IMR-90 (cell line): ENCODE measurements around the gene CAMK2D. TPM values are rescaled to one million over a fixed set of nuclear protein-coding genes. Genes with fewer than 3 reads are reported as not detected.

Experiments used
- ATAC-seq: fragments of 200-7000 bp; cut with Tn5 transposase; 2 replicates; pipeline ENCODE4 v1.9.1; 2020; ENCODE audit warnings: low read depth, mild to moderate bottlenecking, moderate library complexity
- BruUV-seq: library from RNA; stranded (reverse); fragments of 400-500 nt; replicated peaks from 2 replicates; lab custom pipeline; 2021; lab: Mats Ljungman, UMichigan
- CTCF ChIA-PET: fragments of 300-600 bp; formaldehyde crosslinking; extraction: SDS; loops from one replicate; lab custom pipeline; 2021; ENCODE audit warnings: antibody characterized with exemption; lab: Yijun Ruan, JAX
- POLR2A ChIA-PET: fragments of 300-600 bp; sonication (Branson Sonifier 250); formaldehyde crosslinking; loops from one replicate; lab custom pipeline; 2022; ENCODE audit warnings: antibody characterized with exemption; ENCODE audit not compliant: unreplicated experiment; lab: Charles Lee
- DNase-seq: peaks from one replicate; pipeline ENCODE4 v3.0.0; 2013
- H2AFZ ChIP-seq: replicated peaks from 2 replicates; pipeline ENCODE3; 2013; ENCODE audit warnings: low read length, mild to moderate bottlenecking; ENCODE audit not compliant: poor library complexity
- H2AK5ac ChIP-seq: 2 replicates; pipeline ENCODE4 v1.6.1; 2013; ENCODE audit warnings: low read depth, low read length, inconsistent platforms
- H2AK9ac ChIP-seq: replicated peaks from 2 replicates; pipeline ENCODE3; 2013; ENCODE audit warnings: mild to moderate bottlenecking, low read depth, low read length, moderate library complexity; ENCODE audit not compliant: poor library complexity
- H2BK120ac ChIP-seq: 2 replicates; pipeline ENCODE4 v1.6.1; 2013; ENCODE audit warnings: low read depth, low read length, inconsistent platforms
- H2BK15ac ChIP-seq: 3 replicates; pipeline ENCODE4 v1.6.1; 2013; ENCODE audit warnings: low read depth, low read length, inconsistent platforms
- H2BK20ac ChIP-seq: 2 replicates; pipeline ENCODE4 v1.6.1; 2013; ENCODE audit warnings: low read depth, mild to moderate bottlenecking, inconsistent platforms, low read length, moderate library complexity
- H2BK5ac ChIP-seq: 2 replicates; pipeline ENCODE4 v1.6.1; 2013; ENCODE audit warnings: mild to moderate bottlenecking, low read depth, low read length, inconsistent platforms; ENCODE audit not compliant: poor library complexity, severe bottlenecking
- H3K14ac ChIP-seq: replicated peaks from 2 replicates; pipeline ENCODE4 v1.6.1; 2013; ENCODE audit warnings: low read depth, low read length, inconsistent platforms
- H3K18ac ChIP-seq: 2 replicates; pipeline ENCODE4 v1.6.1; 2013; ENCODE audit warnings: low read depth, low read length, control low read depth
- H3K23ac ChIP-seq: 2 replicates; pipeline ENCODE4 v1.6.1; 2013; ENCODE audit warnings: low read depth, low read length, inconsistent platforms
- H3K27ac ChIP-seq: 2 replicates; pipeline ENCODE4 v1.5.1; 2013; ENCODE audit warnings: mild to moderate bottlenecking, control low read depth, low read length; ENCODE audit not compliant: insufficient read depth
- H3K27me3 ChIP-seq: 2 replicates; pipeline ENCODE4 v1.6.1; 2013; ENCODE audit warnings: low read length; ENCODE audit not compliant: control insufficient read depth, insufficient read depth
- H3K36me3 ChIP-seq: 2 replicates; pipeline ENCODE4 v1.6.1; 2013; ENCODE audit warnings: low read length, mixed read lengths; ENCODE audit not compliant: control insufficient read depth, insufficient read depth
- H3K4ac ChIP-seq: 2 replicates; pipeline ENCODE4 v1.6.1; 2013; ENCODE audit warnings: low read depth, low read length, inconsistent platforms
- H3K4me1 ChIP-seq: 2 replicates; pipeline ENCODE4 v1.6.1; 2013; ENCODE audit warnings: low read length, mixed read lengths; ENCODE audit not compliant: control insufficient read depth, insufficient read depth
- H3K4me2 ChIP-seq: 2 replicates; pipeline ENCODE4 v1.6.1; 2013; ENCODE audit warnings: low read depth, mild to moderate bottlenecking, control low read depth, low read length, moderate library complexity
- H3K4me3 ChIP-seq: 2 replicates; pipeline ENCODE4 v1.5.1; 2013; ENCODE audit warnings: low read depth, mild to moderate bottlenecking, control low read depth, low read length, moderate library complexity; ENCODE audit not compliant: insufficient read depth
- H3K56ac ChIP-seq: 2 replicates; pipeline ENCODE4 v1.6.1; 2013; ENCODE audit warnings: low read length, inconsistent platforms; ENCODE audit not compliant: insufficient read depth; ENCODE audit errors: extremely low read depth
- H3K79me1 ChIP-seq, 2 experiments: 2 replicates each; pipeline ENCODE4 v1.6.1; 2013; ENCODE audit warnings: low read length in 2 of 2, inconsistent platforms in 1 of 2, low read depth in 1 of 2
- H3K9ac ChIP-seq: 2 replicates; pipeline ENCODE4 v1.6.1; 2013; ENCODE audit warnings: low read depth, low read length, control low read depth
- H3K9me1 ChIP-seq: 2 replicates; pipeline ENCODE4 v1.6.1; 2013; ENCODE audit warnings: low read length, inconsistent platforms; ENCODE audit not compliant: insufficient read depth
- H3K9me3 ChIP-seq: 2 replicates; pipeline ENCODE4 v1.6.1; 2013; ENCODE audit warnings: low read length; ENCODE audit not compliant: control insufficient read depth, insufficient read depth
- H4K20me1 ChIP-seq: 2 replicates; pipeline ENCODE4 v1.6.1; 2013; ENCODE audit warnings: low read length, inconsistent platforms; ENCODE audit not compliant: insufficient read depth
- H4K5ac ChIP-seq: 2 replicates; pipeline ENCODE4 v1.6.1; 2013; ENCODE audit warnings: mild to moderate bottlenecking, low read depth, low read length, control low read depth
- H4K8ac ChIP-seq, 2 experiments: 2 replicates each; pipeline ENCODE4 v1.6.1; 2013; ENCODE audit warnings: low read depth in 2 of 2, low read length in 2 of 2, control low read depth in 1 of 2, inconsistent platforms in 1 of 2
- H4K91ac ChIP-seq: 2 replicates; pipeline ENCODE4 v1.6.1; 2013; ENCODE audit warnings: low read depth, low read length, inconsistent platforms; ENCODE audit not compliant: insufficient read depth
- BHLHE40 ChIP-seq: fragments of 150-350 bp; IDR thresholded peaks from 2 replicates; pipeline ENCODE4 v1.6.1; 2016; ENCODE audit warnings: mild to moderate bottlenecking, low read depth, low read length
- CEBPB ChIP-seq: IDR thresholded peaks from 2 replicates; pipeline ENCODE4 v1.6.1; 2012; ENCODE audit warnings: low read depth, low read length, improper control_type of control experiment
- CHD1 ChIP-seq: IDR thresholded peaks from 2 replicates; pipeline ENCODE4 v1.6.1; 2012; ENCODE audit warnings: low read depth, low read length, improper control_type of control experiment
- FOS ChIP-seq: fragments of 150-350 bp; IDR thresholded peaks from 2 replicates; pipeline ENCODE4 v1.6.1; 2016; ENCODE audit warnings: low read depth, low read length
- MAFK ChIP-seq: IDR thresholded peaks from 2 replicates; pipeline ENCODE4 v1.6.1; 2012; ENCODE audit warnings: low read depth, low read length, improper control_type of control experiment
- MAZ ChIP-seq: IDR thresholded peaks from 2 replicates; pipeline ENCODE4 v1.6.1; 2012; ENCODE audit warnings: low read depth, mild to moderate bottlenecking, low read length, improper control_type of control experiment, moderate library complexity, borderline replicate concordance
- MXI1 ChIP-seq: IDR thresholded peaks from 2 replicates; pipeline ENCODE4 v1.6.1; 2012; ENCODE audit warnings: low read depth, mild to moderate bottlenecking, low read length, moderate library complexity, borderline replicate concordance
- NFE2L2 ChIP-seq: fragments of 150-350 bp; IDR thresholded peaks from 2 replicates; pipeline ENCODE4 v1.6.1; 2016; ENCODE audit warnings: low read depth, mild to moderate bottlenecking, low read length
- POLR2A ChIP-seq: IDR thresholded peaks from 2 replicates; pipeline ENCODE4 v1.6.1; 2012; ENCODE audit warnings: mild to moderate bottlenecking, low read depth, low read length
- RAD21 ChIP-seq: IDR thresholded peaks from 2 replicates; pipeline ENCODE4 v1.6.1; 2012; ENCODE audit warnings: low read length, improper control_type of control experiment
- RCOR1 ChIP-seq: IDR thresholded peaks from 2 replicates; pipeline ENCODE4 v1.6.1; 2012; ENCODE audit warnings: mild to moderate bottlenecking, low read length, improper control_type of control experiment; ENCODE audit not compliant: insufficient replicate concordance
- RFX5 ChIP-seq: IDR thresholded peaks from 2 replicates; pipeline ENCODE4 v1.8.0; 2012; ENCODE audit warnings: low read depth, mild to moderate bottlenecking, low read length, moderate library complexity
- SMC3 ChIP-seq: fragments of 150-350 bp; IDR thresholded peaks from 2 replicates; pipeline ENCODE4 v1.6.1; 2016; ENCODE audit warnings: low read depth, mild to moderate bottlenecking, antibody characterized with exemption, low read length, moderate library complexity
- WGBS, 2 experiments: methylation state at CpG; one replicate each; pipeline versions ENCODE4 v1.1.5 to v1.1.7; 2013; ENCODE audit warnings: missing lambda C conversion rate in 2 of 2; ENCODE audit not compliant: insufficient read length in 1 of 2; ENCODE audit errors: extremely low coverage in 2 of 2; 5-methylcytosine and 5-hydroxymethylcytosine counted together
- dilution Hi-C: fragments of 300-500 bp; cut with HindIII; formaldehyde crosslinking; loops from one replicate; pipeline ENCODE4 v1.14.3; 2018; ENCODE audit warnings: low sequenced_read_pairs; ENCODE audit not compliant: unreplicated experiment
- in situ Hi-C: fragments of 300-500 bp; cut with MboI; formaldehyde crosslinking; loops from 3 replicates; pipeline ENCODE4 v1.14.3; 2019; ENCODE audit warnings: low sequenced_read_pairs, inconsistent platforms, mixed read lengths
- intact Hi-C: fragments of 100-400 bp; cut with micrococcal nuclease; formaldehyde crosslinking; loops from 2 replicates; pipeline ENCODE4 v1.10.0; 2022
- polyA plus RNA-seq, 3 experiments: library from polyadenylated mRNA; depleted of rRNA; stranded (reverse); fragments of >200 nt; gene quantifications; 2 replicates each; pipeline ENCODE4 v1.2.3, GENCODE V29; 2012; ENCODE audit warnings: low replicate concordance in 1 of 3
- total RNA-seq: library from RNA; depleted of rRNA; stranded (reverse); fragments of >200 nt; gene quantifications from 2 replicates; pipeline ENCODE4 v1.2.3, GENCODE V29; 2012
- TF ChIP-seq, protein P1 (sequence below): fragments of 150-350 bp; IDR thresholded peaks from 2 replicates; pipeline ENCODE4 v1.6.1; 2017; ENCODE audit warnings: mild to moderate bottlenecking, antibody characterized with exemption, low read length, low read depth
- TF ChIP-seq, protein P2 (sequence below): conservative IDR thresholded peaks from 2 replicates; pipeline ENCODE4 v1.5.1; 2012; ENCODE audit warnings: mild to moderate bottlenecking, low read depth, low read length, improper control_type of control experiment
- TF ChIP-seq, protein P3 (sequence below): fragments of 150-350 bp; IDR thresholded peaks from 2 replicates; pipeline ENCODE4 v1.6.1; 2016; ENCODE audit warnings: low read depth, mild to moderate bottlenecking, low read length, moderate library complexity, borderline replicate concordance

The CAMK2D gene
- total and polyA plus RNA-seq, 2 of the 4 experiments (the other 2 are of a cell fraction), result 44.6 to 156 TPM

DNA sequence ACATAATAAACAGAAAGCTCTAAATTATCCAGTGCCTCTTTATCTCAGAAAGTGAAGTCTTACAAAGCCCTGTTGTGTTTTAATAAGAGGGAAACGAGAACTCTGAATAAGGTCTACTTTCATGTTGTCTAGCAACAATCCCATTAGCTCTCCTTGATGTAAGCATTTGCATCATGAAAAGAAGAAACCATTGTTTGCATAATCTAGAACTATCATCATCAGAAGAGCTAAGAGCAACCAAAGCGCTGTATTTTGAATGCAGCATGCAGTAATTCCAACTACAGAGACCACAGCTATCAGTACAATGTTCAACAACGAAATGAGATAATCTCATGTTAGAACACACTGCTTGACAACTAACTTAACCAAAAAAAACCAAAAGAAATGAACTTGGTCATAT lies 257.1 kb downstream of the CAMK2D start:
- peaks cover 7% of the 10 kb centered on the region for H3K36me3 ChIP-seq

More for the DNA sequence above, 257.1 kb downstream of the CAMK2D start:
- Histone ChIP-seq H4K91ac (no peak overlapping the region), H3K56ac (no peak overlapping the region), H3K4me1 (no peaks in the 10 kb centered on the region; the same call in 1 of the 2 replicates), H3K9me1 (no peaks in the 10 kb centered on the region), H3K27me3 (no peaks in the 10 kb centered on the region), H3K9ac (no peak overlapping the region), H3K79me1 (peaks cover 0 to 7% of the 10 kb centered on the region in 2 experiments; a peak in 2 of 4 replicates), H2BK20ac (no peak overlapping the region), H3K4me3 (no peak overlapping the region), H2AK9ac (no peak overlapping the region), H3K18ac (no peak overlapping the region), H2BK15ac (no peak overlapping the region), H2AK5ac (no peak overlapping the region), H3K23ac (no peak overlapping the region), H2AFZ (no peak overlapping the region), H3K27ac (no peak overlapping the region), H3K4me2 (no peak overlapping the region), H3K9me3 (no peaks in the 10 kb centered on the region), H4K8ac (no peak overlapping the region), H2BK5ac (no peak overlapping the region), H3K14ac (no peak overlapping the region), H3K4ac (no peak overlapping the region), H4K20me1 (no peaks in the 10 kb centered on the region), H2BK120ac (no peak overlapping the region), H4K5ac (no peak overlapping the region)
- BruUV-seq, result no TSS peak
- TF ChIP-seq RAD21 (no peak), BHLHE40 (no peak), RCOR1 (no peak), SMC3 (no peak), NFE2L2 (no peak), FOS (no peak), CHD1 (no peak), RFX5 (no peak), POLR2A (no peak), MAFK (no peak), MXI1 (no peak), MAZ (no peak), CEBPB (no peak)
- TF ChIP-seq, protein P1, sequence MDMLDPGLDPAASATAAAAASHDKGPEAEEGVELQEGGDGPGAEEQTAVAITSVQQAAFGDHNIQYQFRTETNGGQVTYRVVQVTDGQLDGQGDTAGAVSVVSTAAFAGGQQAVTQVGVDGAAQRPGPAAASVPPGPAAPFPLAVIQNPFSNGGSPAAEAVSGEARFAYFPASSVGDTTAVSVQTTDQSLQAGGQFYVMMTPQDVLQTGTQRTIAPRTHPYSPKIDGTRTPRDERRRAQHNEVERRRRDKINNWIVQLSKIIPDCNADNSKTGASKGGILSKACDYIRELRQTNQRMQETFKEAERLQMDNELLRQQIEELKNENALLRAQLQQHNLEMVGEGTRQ, result no peak
- TF ChIP-seq, protein P2, sequence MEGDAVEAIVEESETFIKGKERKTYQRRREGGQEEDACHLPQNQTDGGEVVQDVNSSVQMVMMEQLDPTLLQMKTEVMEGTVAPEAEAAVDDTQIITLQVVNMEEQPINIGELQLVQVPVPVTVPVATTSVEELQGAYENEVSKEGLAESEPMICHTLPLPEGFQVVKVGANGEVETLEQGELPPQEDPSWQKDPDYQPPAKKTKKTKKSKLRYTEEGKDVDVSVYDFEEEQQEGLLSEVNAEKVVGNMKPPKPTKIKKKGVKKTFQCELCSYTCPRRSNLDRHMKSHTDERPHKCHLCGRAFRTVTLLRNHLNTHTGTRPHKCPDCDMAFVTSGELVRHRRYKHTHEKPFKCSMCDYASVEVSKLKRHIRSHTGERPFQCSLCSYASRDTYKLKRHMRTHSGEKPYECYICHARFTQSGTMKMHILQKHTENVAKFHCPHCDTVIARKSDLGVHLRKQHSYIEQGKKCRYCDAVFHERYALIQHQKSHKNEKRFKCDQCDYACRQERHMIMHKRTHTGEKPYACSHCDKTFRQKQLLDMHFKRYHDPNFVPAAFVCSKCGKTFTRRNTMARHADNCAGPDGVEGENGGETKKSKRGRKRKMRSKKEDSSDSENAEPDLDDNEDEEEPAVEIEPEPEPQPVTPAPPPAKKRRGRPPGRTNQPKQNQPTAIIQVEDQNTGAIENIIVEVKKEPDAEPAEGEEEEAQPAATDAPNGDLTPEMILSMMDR, result no peak
- TF ChIP-seq, protein P3, sequence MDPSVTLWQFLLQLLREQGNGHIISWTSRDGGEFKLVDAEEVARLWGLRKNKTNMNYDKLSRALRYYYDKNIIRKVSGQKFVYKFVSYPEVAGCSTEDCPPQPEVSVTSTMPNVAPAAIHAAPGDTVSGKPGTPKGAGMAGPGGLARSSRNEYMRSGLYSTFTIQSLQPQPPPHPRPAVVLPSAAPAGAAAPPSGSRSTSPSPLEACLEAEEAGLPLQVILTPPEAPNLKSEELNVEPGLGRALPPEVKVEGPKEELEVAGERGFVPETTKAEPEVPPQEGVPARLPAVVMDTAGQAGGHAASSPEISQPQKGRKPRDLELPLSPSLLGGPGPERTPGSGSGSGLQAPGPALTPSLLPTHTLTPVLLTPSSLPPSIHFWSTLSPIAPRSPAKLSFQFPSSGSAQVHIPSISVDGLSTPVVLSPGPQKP, result no peak
- dilution Hi-C loops, result no loop called here
- CTCF ChIA-PET, result no interaction called here
- ATAC-seq, result no peak
- intact Hi-C loops, result no loop called here
- DNase-seq, result no peak
- in situ Hi-C loops, result no loop called here
- no CpG with 5 or more reads among the region's 3 CpGs for WGBS, 2 experiments
- POLR2A ChIA-PET, result no interaction called here
